T-cell (primary cell): ENCODE measurements around the gene PRPH. TPM values are rescaled to one million over a fixed set of nuclear protein-coding genes. Genes with fewer than 3 reads are reported as not detected.
"Not testable (repeated sequence)": the region's sequence is repeated elsewhere in the genome, so short reads cannot be mapped to it uniquely, and the experiment has no call there.

Experiments used
- ATAC-seq, 4 experiments: fragments of 200-7000 bp in 3 of 4; fragments of 150-1000 bp in 1 of 4; cut with Tn5 transposase; replicated peaks in 1 of 4; 1 replicate in 3 of 4; 2 replicates in 1 of 4; pipeline ENCODE4 v1.10.0; 2021; ENCODE audit warnings: moderate library complexity in 3 of 4, mild to moderate bottlenecking in 2 of 4, moderate number of reproducible peaks in 1 of 4
- CTCF ChIA-PET, 2 donors: fragments of 300-600 bp; sonication (Branson Sonifier 250); formaldehyde crosslinking; loops; one replicate each; lab custom pipeline; 2022; ENCODE audit warnings: antibody characterized with exemption in 2 of 2; lab: Charles Lee
- POLR2A ChIA-PET, 2 donors: fragments of 300-600 bp; sonication (Branson Sonifier 250); formaldehyde crosslinking; loops; one replicate each; lab custom pipeline; 2022; ENCODE audit warnings: antibody characterized with exemption in 2 of 2; lab: Charles Lee
- DNase-seq, 35 experiments: peaks; one replicate each; pipeline versions ENCODE4 v3.0.0 to v3.0.0-alpha.2; 2013 to 2023
- H3K27ac ChIP-seq: one replicate; pipeline ENCODE4 v1.5.1; 2013; ENCODE audit warnings: low read length
- H3K27me3 ChIP-seq, 2 experiments: replicated peaks in 1 of 2; 1 replicate in 1 of 2; 2 replicates in 1 of 2; pipeline versions ENCODE4 v1.6.1 to v1.7.0; 2013; ENCODE audit warnings: low read length in 1 of 2, mixed read lengths in 1 of 2; ENCODE audit not compliant: control insufficient read depth in 2 of 2, insufficient read depth in 2 of 2; ENCODE audit errors: extremely low read depth in 1 of 2
- H3K36me3 ChIP-seq, 2 donors: 1 replicate in 1 of 2; 2 replicates in 1 of 2; pipeline versions ENCODE4 v1.6.1 to v1.7.0; 2013; ENCODE audit warnings: low read length in 1 of 2; ENCODE audit not compliant: control insufficient read depth in 2 of 2, insufficient read depth in 1 of 2; ENCODE audit errors: extremely low read depth in 1 of 2
- H3K4me1 ChIP-seq, 2 experiments: 1 replicate in 1 of 2; 2 replicates in 1 of 2; pipeline versions ENCODE4 v1.6.1 to v1.7.0; 2013; ENCODE audit warnings: low read length in 2 of 2, mixed read lengths in 1 of 2; ENCODE audit not compliant: insufficient read depth in 2 of 2, control insufficient read depth in 1 of 2; ENCODE audit errors: extremely low read depth in 1 of 2
- H3K4me3 ChIP-seq, 2 donors: 1 replicate in 1 of 2; 2 replicates in 1 of 2; pipeline versions ENCODE4 v1.5.1 to v1.7.0; 2013; ENCODE audit warnings: mild to moderate bottlenecking in 2 of 2, low read length in 1 of 2, moderate library complexity in 1 of 2; ENCODE audit not compliant: control insufficient read depth in 1 of 2; ENCODE audit errors: extremely low read depth in 1 of 2
- H3K9me3 ChIP-seq: 2 replicates; pipeline ENCODE4 v1.7.0; 2013
- H3K27ac Mint-ChIP-seq, 2 donors: one replicate each; pipeline ENCODE4 v1.8.0; 2020 to 2021; ENCODE audit warnings: mild to moderate bottlenecking in 2 of 2, mixed read lengths in 2 of 2
- H3K27me3 Mint-ChIP-seq, 2 donors: one replicate each; pipeline ENCODE4 v1.8.0; 2021 to 2022; ENCODE audit warnings: mixed read lengths in 2 of 2
- H3K36me3 Mint-ChIP-seq: one replicate; pipeline ENCODE4 v1.8.0; 2021; ENCODE audit warnings: mixed read lengths
- H3K4me1 Mint-ChIP-seq, 3 donors: one replicate each; pipeline ENCODE4 v1.8.0; 2020 to 2022; ENCODE audit warnings: mixed read lengths in 3 of 3, mild to moderate bottlenecking in 1 of 3
- H3K4me3 Mint-ChIP-seq, 3 donors: one replicate each; pipeline ENCODE4 v1.8.0; 2020 to 2022; ENCODE audit warnings: mild to moderate bottlenecking in 3 of 3, mixed read lengths in 3 of 3, moderate library complexity in 3 of 3
- H3K9me3 Mint-ChIP-seq, 3 donors: one replicate each; pipeline ENCODE4 v1.8.0; 2020 to 2022; ENCODE audit warnings: mixed read lengths in 3 of 3
- WGBS: methylation state at CpG from one replicate; pipeline ENCODE4 v1.1.5; 2013; ENCODE audit warnings: missing lambda C conversion rate; ENCODE audit not compliant: insufficient coverage; 5-methylcytosine and 5-hydroxymethylcytosine counted together
- total RNA-seq, 35 experiments: library from RNA in 6 of 35; stranded (reverse) in 6 of 35; fragments of 120-200 nt in 1 of 35; gene quantifications; one replicate each; pipeline versions ENCODE4 v1.2.1 to v1.2.4 and lab custom pipeline; 2013 to 2026

PRPH gene
- total RNA-seq (not detected), total RNA-seq (lab: John Stamatoyannopoulos, UW) (0 to 0.30 (median 0) reads per million in 29 experiments)
- total RNA-seq (2013) = 0.48 TPM

DNA sequence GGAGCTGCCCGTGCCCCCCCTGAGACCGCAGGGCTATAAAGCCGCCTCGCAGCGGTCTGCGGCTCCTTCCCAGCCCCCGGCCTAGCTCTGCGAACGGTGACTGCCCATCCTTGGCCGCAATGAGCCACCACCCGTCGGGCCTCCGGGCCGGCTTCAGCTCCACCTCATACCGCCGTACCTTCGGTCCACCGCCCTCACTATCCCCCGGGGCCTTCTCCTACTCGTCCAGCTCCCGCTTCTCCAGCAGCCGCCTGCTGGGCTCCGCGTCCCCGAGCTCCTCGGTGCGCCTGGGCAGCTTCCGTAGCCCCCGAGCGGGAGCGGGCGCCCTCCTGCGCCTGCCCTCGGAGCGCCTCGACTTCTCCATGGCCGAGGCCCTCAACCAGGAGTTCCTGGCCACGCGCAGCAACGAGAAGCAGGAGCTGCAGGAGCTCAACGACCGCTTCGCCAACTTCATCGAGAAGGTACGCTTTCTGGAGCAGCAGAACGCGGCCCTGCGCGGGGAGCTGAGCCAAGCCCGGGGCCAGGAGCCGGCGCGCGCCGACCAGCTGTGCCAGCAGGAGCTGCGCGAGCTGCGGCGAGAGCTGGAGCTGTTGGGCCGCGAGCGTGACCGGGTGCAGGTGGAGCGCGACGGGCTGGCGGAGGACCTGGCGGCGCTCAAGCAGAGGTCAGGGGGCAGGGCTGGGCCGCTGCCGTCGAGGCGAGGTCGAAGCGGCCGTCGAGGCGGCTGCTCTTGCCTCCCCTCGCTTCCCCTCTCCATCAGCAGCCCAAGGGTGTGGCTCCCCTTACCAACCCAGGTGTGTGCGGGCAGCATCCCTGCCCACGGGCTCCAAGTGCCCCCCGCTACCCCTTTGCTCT is at the start of gene PRPH:
Gene PRPH (plus strand): TSS at position 66 of the 855 bp plus-strand sequence. CDS start 54 bp downstream, at position 120.
- H3K4me1 Mint-ChIP-seq = peaks cover 9 to 24% (median 17%) of the 10 kb centered on the region in 3 donors
- WGBS = 6% methylated on average over 78 of the region's 82 CpGs
- Histone ChIP-seq H3K9me3 (no peaks in the 10 kb centered on the region), H3K4me1 (peaks cover 0 to 30% of the 10 kb centered on the region in 2 experiments), H3K27ac (no peak within 1 kb of the TSS), H3K4me3 (no peak within 1 kb of the TSS), H3K27me3 (peaks cover 12 to 67% of the 10 kb centered on the region in 2 experiments), H3K36me3 (no peaks in the 10 kb centered on the region)
- H3K27ac Mint-ChIP-seq = no peak within 1 kb of the TSS
- peaks cover 31 to 49% of the 10 kb centered on the region in 2 donors for H3K27me3 Mint-ChIP-seq
- ChIA-PET POLR2A (no interaction called here), CTCF (interaction anchor here (0.5 to 2.7 kb wide), 6 partner anchors 15 to 219 kb away, joined by 3 to 9 read pairs (median 4); partner anchors contain the start of gene DNAJC22 (in 1 of the 2))
- peak within 1 kb of the TSS in 1 of 3 donors; percentile 70 for H3K4me3 Mint-ChIP-seq
- H3K9me3 Mint-ChIP-seq = no peaks in the 10 kb centered on the region
- H3K36me3 Mint-ChIP-seq = no peaks in the 10 kb centered on the region
- ATAC-seq (no peak), DNase-seq (peak in 4 of 35 experiments; percentile 3 to 25 (median 18))

DNA sequence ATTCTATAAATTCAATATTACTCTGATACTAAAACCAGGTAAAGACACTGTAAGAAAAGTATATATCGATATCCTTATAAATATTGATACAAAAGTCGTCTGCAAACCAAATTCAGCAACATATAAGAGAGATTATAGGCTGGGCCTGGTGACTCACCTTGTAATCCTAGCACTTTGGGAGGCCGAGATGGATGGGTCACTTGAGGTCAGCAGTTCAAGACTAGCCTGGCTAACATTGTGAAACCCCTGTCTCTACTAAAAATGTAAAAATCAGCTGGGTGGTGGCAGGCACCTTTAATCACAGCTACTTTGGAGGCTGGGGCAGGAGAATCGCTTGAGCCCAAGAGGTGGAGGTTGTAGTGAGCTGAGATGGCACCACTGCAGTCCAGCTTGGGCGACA is 43.6 kb upstream of the PRPH start:
- Histone ChIP-seq H3K27ac (no peak overlapping the region), H3K27me3 (peaks cover 0 to 5% of the 10 kb centered on the region in 2 experiments), H3K36me3 (no peaks in the 10 kb centered on the region), H3K4me1 (no peaks in the 10 kb centered on the region), H3K9me3 (no peaks in the 10 kb centered on the region), H3K4me3 (no peak overlapping the region)
- no CpG with 5 or more reads among the region's 5 CpGs for WGBS
- no peaks in the 10 kb centered on the region for H3K36me3 Mint-ChIP-seq
- ChIA-PET POLR2A (interaction anchor here in 1 of 2 donors (0.7 kb wide), 1 partner anchor 153 kb away, joined by 6 read pairs; no protein-coding TSS in a partner anchor), CTCF (interaction anchor here (0.6 to 0.7 kb wide), 3 partner anchors 260 to 961 kb away, joined by 3 to 4 read pairs (median 3); no protein-coding TSS in a partner anchor)
- DNase-seq (no peak), ATAC-seq (no peak)
- no peak overlapping the region for H3K27ac Mint-ChIP-seq
- no peaks in the 10 kb centered on the region for H3K9me3 Mint-ChIP-seq
- H3K4me1 Mint-ChIP-seq = no peaks in the 10 kb centered on the region
- H3K4me3 Mint-ChIP-seq = no peak overlapping the region
- H3K27me3 Mint-ChIP-seq = no peaks in the 10 kb centered on the region

DNA sequence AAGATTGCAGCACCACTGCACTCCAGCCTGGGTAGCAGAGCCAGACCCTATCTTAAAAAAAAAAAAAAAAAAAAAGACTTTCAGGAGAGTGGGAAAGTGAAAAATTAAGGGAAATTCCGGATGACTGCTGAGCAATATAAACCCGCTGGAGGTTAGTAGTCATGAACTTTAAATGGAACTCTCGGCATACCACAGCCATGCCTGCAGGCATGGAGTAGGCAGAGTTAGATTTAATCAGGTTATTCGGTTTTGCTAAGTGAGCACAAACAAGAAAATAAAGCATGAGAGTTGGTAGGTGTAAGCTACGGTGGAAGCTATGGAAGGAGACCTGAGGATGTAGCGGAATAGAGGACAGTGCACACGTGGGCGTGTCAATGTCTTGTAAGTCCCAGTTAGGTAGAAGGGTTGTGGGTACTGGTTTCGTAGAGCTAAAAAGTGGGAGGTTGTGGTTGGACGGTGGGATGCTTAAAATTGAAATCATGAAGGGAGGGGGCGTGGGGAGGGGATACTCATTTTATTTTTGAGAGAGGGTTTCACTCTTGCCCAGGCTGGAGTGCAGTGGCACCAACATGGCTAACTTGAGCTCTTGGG is 41.8 kb upstream of the PRPH start:
- POLR2A ChIA-PET = interaction anchor here in 1 of 2 donors (0.6 kb wide), 1 partner anchor 10 kb away, joined by 5 read pairs; no protein-coding TSS in a partner anchor
- Mint-ChIP-seq H3K27me3 (no peaks in the 10 kb centered on the region), H3K36me3 (no peaks in the 10 kb centered on the region)

DNA sequence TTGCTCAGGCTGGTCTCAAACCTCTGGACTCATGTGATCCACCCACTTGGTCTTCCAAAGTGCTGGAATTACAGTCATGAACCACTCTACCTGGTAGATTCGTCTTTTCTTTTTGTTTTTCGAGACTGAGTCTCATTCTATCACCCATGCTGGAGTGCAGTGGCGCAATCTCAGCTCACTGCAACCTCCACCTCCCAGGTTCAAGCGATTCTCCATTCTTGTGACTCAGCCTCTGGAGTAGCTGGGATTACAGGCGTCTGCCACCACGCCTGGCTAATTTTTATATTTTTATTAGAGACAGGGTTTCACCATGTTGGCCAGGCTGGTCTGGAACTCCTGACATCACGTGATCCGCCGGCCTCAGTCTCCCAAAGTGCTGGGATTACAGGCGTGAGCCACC is 39.5 kb upstream of the PRPH start:
- ATAC-seq, CTCF ChIA-PET: not testable (repeated sequence)

More for the DNA sequence above, 41.8 kb upstream of the PRPH start:
- H3K27ac Mint-ChIP-seq = no peak overlapping the region
- no peaks in the 10 kb centered on the region for H3K9me3 Mint-ChIP-seq
- no peaks in the 10 kb centered on the region for H3K4me1 ChIP-seq
- H3K9me3 ChIP-seq = no peaks in the 10 kb centered on the region
- peaks cover 0 to 2% of the 10 kb centered on the region in 2 experiments for H3K27me3 ChIP-seq
- ATAC-seq (no peak), DNase-seq (no peak)
- H3K36me3 ChIP-seq = no peaks in the 10 kb centered on the region
- CTCF ChIA-PET = interaction anchor here (0.7 to 0.8 kb wide), 2 partner anchors 22 to 84 kb away, joined by 4 to 7 read pairs; partner anchors contain the start of gene C1QL4 (in 1 of the 2)
- no peak overlapping the region for H3K27ac ChIP-seq
- H3K4me3 ChIP-seq = no peak overlapping the region
- WGBS = 79% methylated on average over 9 of the region's 11 CpGs
- H3K4me3 Mint-ChIP-seq = no peak overlapping the region
- H3K4me1 Mint-ChIP-seq = no peaks in the 10 kb centered on the region

DNA sequence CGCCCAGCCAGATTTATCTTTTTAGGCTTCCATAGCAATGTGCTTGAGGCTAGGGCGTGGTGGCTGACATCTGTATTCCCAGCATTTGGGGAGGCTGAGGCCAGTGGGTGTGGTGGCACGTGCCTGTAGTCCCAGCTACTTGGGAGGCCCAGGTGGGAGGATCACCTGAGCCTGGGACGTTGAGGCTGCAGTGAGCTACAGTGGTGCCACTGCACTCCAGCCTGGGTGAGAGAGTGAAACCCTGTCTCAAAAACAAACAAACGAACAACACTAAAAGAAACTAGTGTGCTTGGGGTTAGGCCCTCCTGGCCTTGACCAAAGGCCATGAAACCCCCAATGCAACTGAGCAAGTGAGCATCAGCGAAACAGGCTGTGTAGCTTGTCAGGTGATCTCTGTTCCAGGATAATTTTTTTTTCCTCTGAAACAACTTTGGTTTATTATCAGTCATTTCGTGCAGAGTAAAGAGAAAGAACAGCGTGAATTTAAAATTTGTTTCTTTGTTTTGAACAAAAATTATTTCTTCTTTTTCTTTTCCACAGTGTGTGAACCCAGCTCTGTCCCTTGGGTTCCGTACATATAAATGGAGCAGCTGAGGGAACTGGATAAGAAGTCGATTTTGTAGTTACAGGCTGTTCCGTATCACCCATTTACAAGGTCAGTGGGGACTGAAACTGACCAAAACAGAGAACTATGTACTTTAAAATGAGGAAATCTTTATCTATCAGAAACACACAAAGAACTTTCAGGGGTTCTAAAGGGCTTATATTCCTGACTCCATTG is 38.9 kb upstream of the PRPH start:
- H3K4me3 Mint-ChIP-seq = no peak overlapping the region
- Histone ChIP-seq H3K4me3 (no peak overlapping the region), H3K27ac (no peak overlapping the region), H3K4me1 (no peaks in the 10 kb centered on the region), H3K36me3 (no peaks in the 10 kb centered on the region), H3K9me3 (no peaks in the 10 kb centered on the region), H3K27me3 (no peaks in the 10 kb centered on the region)
- H3K9me3 Mint-ChIP-seq = no peaks in the 10 kb centered on the region
- ChIA-PET POLR2A (interaction anchor here in 1 of 2 donors (0.5 to 0.6 kb wide), 2 partner anchors 97 to 106 kb away, joined by 3 to 14 read pairs; no protein-coding TSS in a partner anchor), CTCF (no interaction called here)
- DNase-seq (no peak), ATAC-seq (no peak)
- H3K36me3 Mint-ChIP-seq = no peaks in the 10 kb centered on the region
- 88% methylated on average over 3 of the region's 11 CpGs for WGBS
- no peaks in the 10 kb centered on the region for H3K27me3 Mint-ChIP-seq
- H3K4me1 Mint-ChIP-seq = no peaks in the 10 kb centered on the region
- H3K27ac Mint-ChIP-seq = no peak overlapping the region

More for the DNA sequence above, 39.5 kb upstream of the PRPH start:
- DNase-seq, H3K27ac Mint-ChIP-seq, H3K4me1 Mint-ChIP-seq, H3K27me3 ChIP-seq, H3K27ac ChIP-seq, H3K36me3 Mint-ChIP-seq, H3K36me3 ChIP-seq, H3K4me1 ChIP-seq, H3K27me3 Mint-ChIP-seq, H3K4me3 ChIP-seq, H3K9me3 Mint-ChIP-seq, H3K4me3 Mint-ChIP-seq, H3K9me3 ChIP-seq: not testable (repeated sequence)
- POLR2A ChIA-PET = interaction anchor here in 1 of 2 donors (0.6 kb wide), 1 partner anchor 98 kb away, joined by 3 read pairs; no protein-coding TSS in a partner anchor
- WGBS = 92% methylated on average over 8 of the region's 10 CpGs
